Measurements from ENCODE around the gene GTF3C1. TPM values are rescaled to one million over a fixed set of nuclear protein-coding genes. Genes with fewer than 3 reads are reported as not detected.

The GTF3C1 gene
- total RNA-seq, 1 experiment from 2014 or later, result 107 TPM

DNA sequence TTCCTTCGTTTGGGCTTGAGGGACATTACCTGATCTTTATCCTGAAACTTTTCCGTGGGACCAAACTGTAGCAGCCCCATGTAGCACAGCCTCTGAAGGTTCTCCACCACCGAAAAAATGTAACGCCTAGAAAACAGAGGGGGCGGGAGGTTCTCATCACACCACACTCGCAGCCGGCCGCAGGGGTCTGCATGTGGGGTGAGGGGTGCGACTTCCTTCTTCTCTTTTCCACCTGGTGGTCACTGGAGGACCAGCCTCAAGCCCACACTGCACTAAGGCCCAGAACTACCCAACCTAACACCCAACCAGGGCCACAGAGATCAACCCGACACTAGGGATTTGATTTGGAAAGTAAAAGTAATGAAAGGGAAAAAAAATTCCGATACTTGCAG is 57.1 kb downstream of the GTF3C1 start:
- Histone ChIP-seq H3K36me3 (replicated peaks; ENCODE audit: control insufficient read depth, insufficient read depth, low read length) (peaks cover 50% of the 10 kb centered on the region), H3K4me3 (ENCODE audit: insufficient read depth, low read depth, low read length) (no peak overlapping the region), H3K27me3 (ENCODE audit: control insufficient read depth, insufficient read depth, low read length) (no peaks in the 10 kb centered on the region)
- no peak for DNase-seq

DNA sequence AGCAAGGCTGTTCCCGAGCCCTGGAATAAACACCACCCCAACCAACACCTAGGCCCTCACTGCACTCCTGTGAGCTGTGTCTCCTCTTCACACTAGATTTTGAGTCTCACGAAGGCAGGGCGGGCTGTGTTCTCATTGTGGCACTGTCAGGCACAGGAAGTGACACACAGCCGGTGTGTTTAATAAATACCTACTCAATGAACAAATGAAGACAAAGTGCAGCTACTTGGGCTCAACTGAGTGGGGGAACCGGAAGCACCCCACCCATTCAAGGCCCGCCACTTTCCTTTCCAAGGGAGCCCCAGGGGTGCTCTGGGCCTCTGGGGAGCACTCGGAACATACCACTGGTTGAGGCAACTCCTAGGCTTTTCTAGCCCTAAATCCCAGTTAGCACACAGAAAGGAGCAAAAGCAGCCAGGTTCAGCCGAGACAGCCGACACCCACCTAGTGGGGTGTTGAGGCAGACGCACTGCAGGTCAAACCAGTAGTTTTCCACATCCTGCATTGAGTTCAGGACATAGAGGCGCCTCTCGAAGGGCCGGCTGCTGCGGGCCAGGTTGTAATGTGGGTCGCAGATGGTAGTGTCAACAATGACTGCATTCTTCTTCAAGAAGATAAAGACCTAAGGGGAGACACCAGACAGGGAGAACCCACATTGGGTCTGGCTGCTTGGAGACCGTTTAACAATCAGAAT is 57.7 kb downstream of the GTF3C1 start:
- no peak for DNase-seq
- peaks cover 46% of the 10 kb centered on the region for H3K36me3 ChIP-seq (replicated peaks; ENCODE audit: control insufficient read depth, insufficient read depth, low read length)

DNA sequence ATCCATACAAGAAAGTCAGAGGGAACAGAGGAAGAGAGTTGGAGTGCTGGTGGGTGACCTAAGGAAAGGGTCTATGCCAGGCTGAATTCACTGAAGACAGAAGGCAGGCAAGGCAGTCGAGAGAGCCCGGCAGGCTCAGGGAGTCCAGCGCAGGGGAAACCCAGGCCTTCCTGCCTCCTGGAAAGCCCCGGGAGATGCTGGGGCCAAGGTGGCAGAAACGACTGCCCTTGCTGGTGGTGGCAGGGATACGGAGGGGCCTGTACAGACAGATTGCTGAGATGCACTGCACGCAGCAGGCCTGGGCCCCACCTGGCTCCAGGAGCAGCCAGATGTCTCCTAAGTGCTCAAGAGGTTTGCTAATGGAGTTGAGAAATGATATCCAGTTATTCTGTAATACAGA is 59.8 kb downstream of the GTF3C1 start:
- H3K4me3 ChIP-seq (ENCODE audit: insufficient read depth, low read depth, low read length), result no peak overlapping the region
- peaks cover 51% of the 10 kb centered on the region for H3K36me3 ChIP-seq (replicated peaks; ENCODE audit: control insufficient read depth, insufficient read depth, low read length)
- no peak for DNase-seq
- no peaks in the 10 kb centered on the region for H3K27me3 ChIP-seq (ENCODE audit: control insufficient read depth, insufficient read depth, low read length)

More for the DNA sequence above, 57.7 kb downstream of the GTF3C1 start:
- Histone ChIP-seq H3K4me3 (ENCODE audit: insufficient read depth, low read depth, low read length) (no peak overlapping the region), H3K27me3 (ENCODE audit: control insufficient read depth, insufficient read depth, low read length) (no peaks in the 10 kb centered on the region)

DNA sequence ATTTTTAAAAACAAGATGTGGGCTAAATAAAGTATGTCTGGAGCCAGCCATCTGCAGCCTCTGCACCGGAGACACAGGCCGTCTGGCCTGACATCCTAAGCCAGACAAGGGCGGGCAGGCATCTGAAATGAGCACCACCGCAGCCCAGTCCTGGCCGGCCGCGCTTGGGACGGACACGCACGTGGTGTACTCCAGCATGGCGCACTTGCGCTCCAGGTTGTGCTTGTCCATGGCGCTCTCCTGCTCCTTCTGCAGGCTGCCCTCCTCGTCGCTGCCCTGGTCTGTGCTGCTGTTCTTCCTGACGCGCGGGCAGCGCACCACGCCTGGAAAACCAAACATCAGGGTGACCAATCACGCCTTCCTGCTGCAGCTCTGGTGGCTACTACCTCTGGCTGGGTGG is 60.3 kb downstream of the GTF3C1 start:
- H3K27me3 ChIP-seq (ENCODE audit: control insufficient read depth, insufficient read depth, low read length), result no peaks in the 10 kb centered on the region
- DNase-seq, result no peak
- no peak overlapping the region for H3K4me3 ChIP-seq (ENCODE audit: insufficient read depth, low read depth, low read length)
- H3K36me3 ChIP-seq (replicated peaks; ENCODE audit: control insufficient read depth, insufficient read depth, low read length), result peaks cover 51% of the 10 kb centered on the region

DNA sequence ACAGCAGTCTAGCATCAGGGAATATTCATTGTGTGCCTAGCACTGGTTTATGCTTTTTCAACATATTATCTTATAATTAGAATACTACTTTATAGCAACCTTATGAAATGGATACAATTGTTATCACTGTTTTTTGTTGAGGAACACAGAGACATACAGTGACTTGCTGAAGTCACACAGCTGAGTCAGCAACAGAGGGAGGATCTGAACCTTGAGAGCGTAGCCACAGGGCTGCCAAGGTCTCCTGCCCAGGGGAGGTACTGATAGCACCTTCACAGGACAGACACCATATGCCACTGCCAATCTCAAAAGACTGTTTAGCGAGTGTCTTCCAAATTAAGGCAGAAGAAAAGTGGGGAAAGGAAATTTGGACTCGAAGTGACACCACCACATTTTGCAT is 63.0 kb downstream of the GTF3C1 start:
- Histone ChIP-seq H3K36me3 (replicated peaks; ENCODE audit: control insufficient read depth, insufficient read depth, low read length) (peaks cover 65% of the 10 kb centered on the region), H3K27me3 (ENCODE audit: control insufficient read depth, insufficient read depth, low read length) (no peaks in the 10 kb centered on the region), H3K4me3 (ENCODE audit: insufficient read depth, low read depth, low read length) (no peak overlapping the region)
- DNase-seq, result no peak

DNA sequence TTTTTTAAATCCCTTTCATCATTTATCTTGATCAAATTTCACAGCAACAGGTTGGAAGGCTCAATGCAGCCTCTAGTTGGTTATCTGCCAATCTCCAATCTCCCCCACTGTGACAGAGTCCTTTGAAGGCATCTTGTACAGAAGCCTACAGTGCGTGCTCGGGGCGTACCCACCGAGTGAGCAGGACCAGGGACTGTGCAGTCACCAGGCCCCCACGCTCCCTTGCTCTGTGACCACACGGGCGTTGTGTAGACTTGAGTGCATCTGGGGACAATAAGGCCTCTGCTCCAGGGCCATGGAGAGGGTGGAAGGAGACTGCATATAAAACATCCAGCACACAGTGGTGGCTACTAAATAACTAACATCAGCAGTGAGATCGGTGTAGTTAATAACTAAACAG is 63.4 kb downstream of the GTF3C1 start:
- no peak for DNase-seq
- Histone ChIP-seq H3K4me3 (ENCODE audit: insufficient read depth, low read depth, low read length) (no peak overlapping the region), H3K36me3 (replicated peaks; ENCODE audit: control insufficient read depth, insufficient read depth, low read length) (peaks cover 65% of the 10 kb centered on the region), H3K27me3 (ENCODE audit: control insufficient read depth, insufficient read depth, low read length) (no peaks in the 10 kb centered on the region)

DNA sequence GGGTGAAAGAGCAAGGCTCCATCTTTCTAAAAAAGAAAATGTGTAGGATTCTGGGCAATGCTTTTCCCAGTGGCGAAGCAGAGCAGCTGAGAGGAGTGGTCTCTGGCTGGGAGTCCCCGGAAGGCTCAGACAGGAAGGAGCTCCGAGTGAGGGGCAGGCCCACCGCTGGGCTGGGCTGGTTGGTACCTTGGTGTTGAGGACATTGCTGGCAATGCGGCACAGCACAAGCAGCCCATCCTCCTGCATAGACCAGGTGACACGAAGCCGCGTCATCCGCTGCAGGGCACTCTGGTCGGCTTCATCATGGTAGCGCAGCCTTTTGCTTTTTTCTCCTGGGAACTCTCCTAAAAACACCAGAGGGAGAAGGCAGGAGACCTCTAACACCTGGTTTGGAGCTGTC is 63.9 kb downstream of the GTF3C1 start:
- no peaks in the 10 kb centered on the region for H3K27me3 ChIP-seq (ENCODE audit: control insufficient read depth, insufficient read depth, low read length)
- DNase-seq, result no peak
- no peak overlapping the region for H3K4me3 ChIP-seq (ENCODE audit: insufficient read depth, low read depth, low read length)
- peaks cover 68% of the 10 kb centered on the region for H3K36me3 ChIP-seq (replicated peaks; ENCODE audit: control insufficient read depth, insufficient read depth, low read length)

DNA sequence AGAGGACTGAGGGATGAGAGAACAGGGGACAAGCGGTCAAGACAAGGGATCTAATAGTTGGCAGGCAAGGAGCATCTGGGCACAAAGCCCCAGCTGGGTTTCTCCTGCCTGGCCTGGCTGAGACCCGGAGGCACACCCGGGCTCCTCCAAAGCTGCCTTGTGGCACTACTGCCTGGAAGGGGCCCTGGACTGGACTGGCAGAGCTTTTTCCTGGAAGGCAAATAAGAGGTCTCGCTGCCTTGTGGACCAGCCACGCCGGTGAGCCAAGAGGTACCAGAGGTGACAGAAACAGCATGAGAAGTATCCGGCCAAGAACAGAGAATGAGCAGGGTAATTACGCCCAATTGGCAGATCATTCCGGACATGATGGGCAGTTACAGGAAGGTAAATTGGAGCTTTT is 64.6 kb downstream of the GTF3C1 start:
- peaks cover 70% of the 10 kb centered on the region for H3K36me3 ChIP-seq (replicated peaks; ENCODE audit: control insufficient read depth, insufficient read depth, low read length)
- no peaks in the 10 kb centered on the region for H3K27me3 ChIP-seq (ENCODE audit: control insufficient read depth, insufficient read depth, low read length)
- no peak overlapping the region for H3K4me3 ChIP-seq (ENCODE audit: insufficient read depth, low read depth, low read length)
- no peak for DNase-seq

DNA sequence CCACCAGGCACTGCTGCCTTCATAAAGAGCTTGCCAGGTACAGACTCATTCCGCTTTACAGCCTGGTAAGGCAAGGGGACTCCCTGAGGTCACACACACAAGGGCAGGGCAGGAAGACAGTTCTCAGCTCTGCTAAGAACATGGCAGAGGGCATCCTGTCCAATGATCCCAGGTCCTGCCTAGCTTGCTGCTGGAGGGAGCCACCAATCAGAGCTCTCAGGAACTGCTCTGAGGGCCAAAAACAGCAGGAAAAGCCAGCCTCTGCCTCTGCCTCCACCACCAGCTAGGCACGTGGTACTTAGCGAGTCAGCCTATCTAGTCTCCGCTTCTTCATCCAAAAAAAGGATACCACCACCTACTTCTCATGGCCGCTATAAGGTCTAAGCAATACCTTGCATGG is 66.1 kb downstream of the GTF3C1 start:
- Histone ChIP-seq H3K27me3 (ENCODE audit: control insufficient read depth, insufficient read depth, low read length) (no peaks in the 10 kb centered on the region), H3K4me3 (ENCODE audit: insufficient read depth, low read depth, low read length) (no peak overlapping the region), H3K36me3 (replicated peaks; ENCODE audit: control insufficient read depth, insufficient read depth, low read length) (peaks cover 65% of the 10 kb centered on the region)
- no peak for DNase-seq

DNA sequence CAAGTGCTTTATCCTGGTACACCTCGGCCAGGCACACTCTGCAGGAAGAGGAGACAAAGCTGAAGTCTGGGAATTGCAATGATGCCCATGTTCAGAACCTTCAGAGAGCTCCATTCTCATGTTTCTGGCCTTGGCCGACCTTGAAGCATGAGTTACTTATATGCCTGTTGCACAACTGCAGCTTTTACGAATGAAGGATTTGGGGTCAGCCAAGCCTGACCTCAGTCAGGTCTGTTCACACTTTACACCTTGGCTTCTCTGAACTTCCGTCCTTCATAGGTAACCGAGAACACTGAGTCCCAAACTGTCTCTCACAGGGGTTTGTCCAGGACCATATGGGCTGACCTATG is 66.7 kb downstream of the GTF3C1 start:
- H3K36me3 ChIP-seq (replicated peaks; ENCODE audit: control insufficient read depth, insufficient read depth, low read length), result peaks cover 63% of the 10 kb centered on the region
- H3K27me3 ChIP-seq (ENCODE audit: control insufficient read depth, insufficient read depth, low read length), result no peaks in the 10 kb centered on the region
- no peak overlapping the region for H3K4me3 ChIP-seq (ENCODE audit: insufficient read depth, low read depth, low read length)
- no peak for DNase-seq

DNA sequence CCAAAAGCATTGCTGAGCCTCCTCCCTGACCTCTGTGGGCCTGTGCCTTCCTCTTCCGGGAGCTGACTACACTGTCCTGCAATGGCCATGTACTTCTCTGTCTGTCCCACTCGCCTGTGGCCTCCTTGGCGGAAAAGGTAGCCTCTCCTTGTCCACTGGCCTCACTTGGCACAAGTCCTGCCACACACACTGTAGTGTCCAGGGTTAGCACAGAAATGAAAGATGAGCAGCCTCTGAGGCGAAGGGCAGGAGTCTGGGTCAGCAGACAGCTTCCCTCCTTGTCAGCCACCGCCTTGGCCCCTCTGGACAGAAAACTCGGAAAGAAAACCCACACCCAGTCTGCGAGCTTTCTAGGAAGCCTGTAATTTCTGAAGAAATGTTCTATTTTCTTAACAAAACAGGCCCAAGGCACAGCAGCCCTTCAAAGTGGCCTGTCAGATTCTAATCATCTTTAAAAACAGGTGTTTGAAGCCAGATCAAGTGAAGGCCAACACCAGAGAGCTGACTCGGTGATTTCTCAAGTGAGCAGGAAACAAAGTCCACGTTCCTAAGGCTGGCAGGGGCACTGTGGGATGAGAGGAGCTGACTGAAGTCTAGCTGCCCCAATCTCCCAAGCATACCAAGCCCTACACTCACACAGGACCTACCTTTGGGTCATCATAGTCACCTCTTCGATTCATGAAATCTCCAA is 67.2 kb downstream of the GTF3C1 start:
- Histone ChIP-seq H3K36me3 (replicated peaks; ENCODE audit: control insufficient read depth, insufficient read depth, low read length) (peaks cover 59% of the 10 kb centered on the region), H3K27me3 (ENCODE audit: control insufficient read depth, insufficient read depth, low read length) (no peaks in the 10 kb centered on the region), H3K4me3 (ENCODE audit: insufficient read depth, low read depth, low read length) (no peak overlapping the region)
- DNase-seq, result no peak

DNA sequence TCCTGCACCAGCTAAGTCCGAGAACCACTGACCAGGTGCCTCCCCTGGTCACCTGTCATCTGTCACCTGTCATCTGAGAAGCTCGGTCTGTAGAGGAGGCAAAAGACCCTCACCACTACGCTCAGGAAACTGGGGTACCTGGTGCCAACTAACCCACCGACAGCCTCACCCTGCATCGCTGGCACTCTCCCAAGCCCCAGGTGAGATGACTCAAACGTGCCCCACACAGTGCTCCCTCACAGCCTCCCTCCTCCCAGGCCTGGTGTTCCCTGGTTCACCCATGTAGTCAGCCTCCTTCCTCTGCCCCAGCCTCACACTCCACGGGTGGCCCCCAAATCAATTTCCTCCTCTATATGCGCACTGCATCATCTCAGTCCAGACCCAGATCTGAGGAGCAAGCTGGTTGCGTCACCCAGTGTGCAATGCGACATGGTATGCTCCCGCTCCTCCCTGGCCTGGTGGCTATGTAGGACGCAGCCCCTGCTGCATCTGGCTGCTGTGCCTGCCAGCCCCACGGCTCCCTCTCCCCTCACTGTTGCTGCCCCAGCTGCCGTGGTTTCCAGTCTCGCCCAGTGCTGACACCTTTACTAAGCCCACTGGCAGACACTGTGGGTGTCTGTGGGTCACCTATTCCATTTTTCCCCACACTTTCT is 68.3 kb downstream of the GTF3C1 start:
- no peaks in the 10 kb centered on the region for H3K27me3 ChIP-seq (ENCODE audit: control insufficient read depth, insufficient read depth, low read length)
- no peak overlapping the region for H3K4me3 ChIP-seq (ENCODE audit: insufficient read depth, low read depth, low read length)
- no peak for DNase-seq
- H3K36me3 ChIP-seq (replicated peaks; ENCODE audit: control insufficient read depth, insufficient read depth, low read length), result peaks cover 62% of the 10 kb centered on the region

DNA sequence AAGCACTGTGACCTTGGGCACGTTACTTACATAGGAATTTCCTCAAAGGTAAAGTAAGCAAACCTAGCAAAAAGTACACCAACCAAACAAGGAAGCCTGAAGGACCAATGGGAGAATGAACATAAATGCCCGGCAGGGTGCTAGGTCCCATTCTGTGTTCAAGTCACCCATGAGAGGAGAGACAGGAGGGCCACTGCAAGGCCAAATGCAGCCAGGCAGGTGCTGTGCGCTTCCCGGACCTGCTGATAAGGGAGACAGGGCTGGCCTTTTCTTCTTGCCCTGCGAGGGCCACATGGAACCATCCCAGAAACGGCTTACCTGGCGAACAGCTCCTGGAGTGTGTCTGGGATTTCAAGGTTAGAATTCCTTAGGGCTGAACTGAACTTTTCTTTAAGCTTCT is 69.0 kb downstream of the GTF3C1 start:
- no peaks in the 10 kb centered on the region for H3K27me3 ChIP-seq (ENCODE audit: control insufficient read depth, insufficient read depth, low read length)
- DNase-seq, result no peak
- H3K4me3 ChIP-seq (ENCODE audit: insufficient read depth, low read depth, low read length), result no peak overlapping the region
- H3K36me3 ChIP-seq (replicated peaks; ENCODE audit: control insufficient read depth, insufficient read depth, low read length), result peaks cover 61% of the 10 kb centered on the region

DNA sequence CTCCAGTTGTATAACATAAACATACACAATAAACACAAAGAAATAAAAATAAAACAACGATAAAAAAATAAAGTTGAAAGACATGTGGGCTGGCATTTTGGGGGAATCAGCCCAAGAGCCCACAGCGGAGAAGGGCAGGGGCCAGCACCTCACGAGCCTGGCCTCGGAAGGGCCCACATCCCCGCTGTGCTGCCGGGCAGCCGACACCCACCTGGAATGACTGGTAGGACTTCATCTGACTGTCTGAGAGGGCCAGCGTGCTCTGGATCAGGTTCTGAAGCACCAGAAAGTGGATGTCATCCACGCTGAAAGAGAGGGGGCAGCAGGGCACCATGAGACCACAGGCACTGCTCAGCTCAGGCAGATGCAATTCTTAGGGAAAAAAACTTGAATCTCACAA is 73.5 kb downstream of the GTF3C1 start:
- H3K27me3 ChIP-seq (ENCODE audit: control insufficient read depth, insufficient read depth, low read length), result no peaks in the 10 kb centered on the region
- no peak for DNase-seq
- no peak overlapping the region for H3K4me3 ChIP-seq (ENCODE audit: insufficient read depth, low read depth, low read length)
- peaks cover 39% of the 10 kb centered on the region for H3K36me3 ChIP-seq (replicated peaks; ENCODE audit: control insufficient read depth, insufficient read depth, low read length)

DNA sequence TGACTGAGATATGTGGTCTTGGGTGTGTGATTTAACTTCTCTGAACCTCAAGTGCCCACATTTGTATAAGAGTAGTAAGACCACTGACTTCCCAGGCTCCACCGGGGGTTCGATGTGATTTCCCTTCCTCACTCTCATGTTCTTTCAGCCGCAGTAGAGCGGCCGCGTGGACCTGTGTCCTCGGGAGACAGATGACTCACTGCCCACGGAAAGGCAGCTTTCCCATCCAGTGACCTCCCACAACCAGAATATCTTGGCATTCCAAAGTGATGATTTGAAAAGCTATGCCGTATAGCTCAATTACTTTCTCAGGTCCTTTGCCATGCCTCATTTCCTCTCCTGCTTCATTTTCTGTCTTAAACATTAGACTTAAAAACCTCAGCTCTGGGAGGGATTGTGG is 74.2 kb downstream of the GTF3C1 start:
- no peak overlapping the region for H3K4me3 ChIP-seq (ENCODE audit: insufficient read depth, low read depth, low read length)
- no peaks in the 10 kb centered on the region for H3K27me3 ChIP-seq (ENCODE audit: control insufficient read depth, insufficient read depth, low read length)
- DNase-seq, result no peak
- peaks cover 33% of the 10 kb centered on the region for H3K36me3 ChIP-seq (replicated peaks; ENCODE audit: control insufficient read depth, insufficient read depth, low read length)

Data from H7 (cell line).